Measurements from ENCODE around the gene ANKH. TPM values are rescaled to one million over a fixed set of nuclear protein-coding genes. Genes with fewer than 3 reads are reported as not detected.

ANKH gene
- total RNA-seq, 8 experiments from 2014 or later: 4.6 to 57.0 (median 13.0) TPM

- 83 to 100% (median 95%) methylated on average over 1 to 6 of the region's 6 CpGs; no CpG with 5 or more reads in 2 of the 10 experiments for WGBS, 10 experiments
- no peak overlapping the region for H3K4me3 ChIP-seq
- H3K4me1 ChIP-seq (replicated peaks in 1 of 2): peaks cover 0 to 5% of the 10 kb centered on the region in 2 donors
- in situ Hi-C loops (cut with MboI; ENCODE audit: low pct_unique_long_range_greater_than_20kb in 2 of 9, low sequenced_read_pairs in 9 of 9, unreplicated experiment in 9 of 9): no loop called here
- no peak overlapping the region for H3K27ac ChIP-seq
- no peak for ATAC-seq (replicated peaks in 6 of 8)
Observed at GRCh38 chr5:14787801-14788579, 83.6 kb downstream of the ANKH start.

- 61 to 100% (median 88%) methylated on average over 1 to 4 of the region's 4 CpGs; no CpG with 5 or more reads in 1 of the 10 experiments for WGBS, 10 experiments
- Histone ChIP-seq H3K4me1 (replicated peaks in 1 of 2) (peaks cover 0 to 5% of the 10 kb centered on the region in 2 donors), H3K4me3 (no peak overlapping the region), H3K27ac (no peak overlapping the region)
- no peak for ATAC-seq (replicated peaks in 6 of 8)
- in situ Hi-C loops (cut with MboI; ENCODE audit: low pct_unique_long_range_greater_than_20kb in 2 of 9, low sequenced_read_pairs in 9 of 9, unreplicated experiment in 9 of 9): no loop called here
Observed at GRCh38 chr5:14783691-14784090, 87.9 kb downstream of the ANKH start.

- ATAC-seq (replicated peaks in 6 of 8): no peak
Observed at GRCh38 chr5:14782591-14782990, 89.0 kb downstream of the ANKH start.

GRCh38 chr5:14781106-14781505, 90.5 kb downstream of the ANKH start:
- no peaks in the 10 kb centered on the region for H3K4me1 ChIP-seq (replicated peaks in 1 of 2)
- no peak overlapping the region for H3K4me3 ChIP-seq
- no peak for ATAC-seq (replicated peaks in 6 of 8)
- 82 to 100% (median 97%) methylated on average over 1 to 5 of the region's 5 CpGs; no CpG with 5 or more reads in 4 of the 10 experiments for WGBS, 10 experiments
- in situ Hi-C loops (cut with MboI; ENCODE audit: low pct_unique_long_range_greater_than_20kb in 2 of 9, low sequenced_read_pairs in 9 of 9, unreplicated experiment in 9 of 9): no loop called here
- H3K27ac ChIP-seq: no peak overlapping the region

More at GRCh38 chr5:14782591-14782990, 89.0 kb downstream of the ANKH start:
- no peak overlapping the region for H3K27ac ChIP-seq
- peaks cover 0 to 5% of the 10 kb centered on the region in 2 donors for H3K4me1 ChIP-seq (replicated peaks in 1 of 2)
- H3K4me3 ChIP-seq: no peak overlapping the region
- in situ Hi-C loops (cut with MboI; ENCODE audit: low pct_unique_long_range_greater_than_20kb in 2 of 9, low sequenced_read_pairs in 9 of 9, unreplicated experiment in 9 of 9): no loop called here
- 78 to 100% (median 95%) methylated on average over 1 to 5 of the region's 5 CpGs for WGBS, 10 experiments

GRCh38 chr5:14779975-14780374, 91.6 kb downstream of the ANKH start:
- in situ Hi-C loops (cut with MboI; ENCODE audit: low pct_unique_long_range_greater_than_20kb in 2 of 9, low sequenced_read_pairs in 9 of 9, unreplicated experiment in 9 of 9): no loop called here
- Histone ChIP-seq H3K27ac (no peak overlapping the region), H3K4me3 (no peak overlapping the region), H3K4me1 (replicated peaks in 1 of 2) (no peaks in the 10 kb centered on the region)
- no peak for ATAC-seq (replicated peaks in 6 of 8)
- 45 to 100% (median 90%) methylated on average over 1 to 5 of the region's 9 CpGs; no CpG with 5 or more reads in 3 of the 10 experiments for WGBS, 10 experiments

- in situ Hi-C loops (cut with MboI; ENCODE audit: low pct_unique_long_range_greater_than_20kb in 2 of 9, low sequenced_read_pairs in 9 of 9, unreplicated experiment in 9 of 9): no loop called here
- Histone ChIP-seq H3K27ac (no peak overlapping the region), H3K4me1 (replicated peaks in 1 of 2) (no peaks in the 10 kb centered on the region), H3K4me3 (no peak overlapping the region)
- ATAC-seq (replicated peaks in 6 of 8): no peak
- WGBS, 10 experiments: 50 to 87% (median 72%) methylated on average over 1 to 4 of the region's 4 CpGs; no CpG with 5 or more reads in 2 of the 10 experiments
Observed at GRCh38 chr5:14778792-14779070, 92.8 kb downstream of the ANKH start.

- H3K27ac ChIP-seq: no peak overlapping the region
- no peak overlapping the region for H3K4me3 ChIP-seq
- 66 to 96% (median 85%) methylated on average over 2 to 8 of the region's 11 CpGs for WGBS, 10 experiments
- peaks cover 0 to 3% of the 10 kb centered on the region in 2 donors for H3K4me1 ChIP-seq (replicated peaks in 1 of 2)
- ATAC-seq (replicated peaks in 6 of 8): no peak
- in situ Hi-C loops (cut with MboI; ENCODE audit: low pct_unique_long_range_greater_than_20kb in 2 of 9, low sequenced_read_pairs in 9 of 9, unreplicated experiment in 9 of 9): no loop called here
Observed at GRCh38 chr5:14777932-14778791, 93.4 kb downstream of the ANKH start.

GRCh38 chr5:14777187-14777586, 94.4 kb downstream of the ANKH start:
- WGBS, 10 experiments: 77 to 100% (median 93%) methylated on average over 1 to 6 of the region's 6 CpGs
- in situ Hi-C loops (cut with MboI; ENCODE audit: low pct_unique_long_range_greater_than_20kb in 2 of 9, low sequenced_read_pairs in 9 of 9, unreplicated experiment in 9 of 9): no loop called here
- Histone ChIP-seq H3K27ac (no peak overlapping the region), H3K4me1 (replicated peaks in 1 of 2) (peaks cover 0 to 3% of the 10 kb centered on the region in 2 donors), H3K4me3 (no peak overlapping the region)
- ATAC-seq (replicated peaks in 6 of 8): no peak

GRCh38 chr5:14776602-14777001, 95.0 kb downstream of the ANKH start:
- H3K4me1 ChIP-seq (replicated peaks in 1 of 2): peaks cover 0 to 3% of the 10 kb centered on the region in 2 donors
- ATAC-seq (replicated peaks in 6 of 8): peak in 1 of 8 experiments; percentile 36
- 33 to 100% (median 100%) methylated on average over 1 to 5 of the region's 5 CpGs; no CpG with 5 or more reads in 3 of the 10 experiments for WGBS, 10 experiments
- no peak overlapping the region for H3K4me3 ChIP-seq
- H3K27ac ChIP-seq: no peak overlapping the region
- in situ Hi-C loops (cut with MboI; ENCODE audit: low pct_unique_long_range_greater_than_20kb in 2 of 9, low sequenced_read_pairs in 9 of 9, unreplicated experiment in 9 of 9): no loop called here

- Histone ChIP-seq H3K27ac (no peak overlapping the region), H3K4me1 (replicated peaks in 1 of 2) (peaks cover 0 to 3% of the 10 kb centered on the region in 2 donors), H3K4me3 (no peak overlapping the region)
- 0 to 92% (median 82%) methylated on average over 2 to 6 of the region's 7 CpGs; no CpG with 5 or more reads in 4 of the 10 experiments for WGBS, 10 experiments
- in situ Hi-C loops (cut with MboI; ENCODE audit: low pct_unique_long_range_greater_than_20kb in 2 of 9, low sequenced_read_pairs in 9 of 9, unreplicated experiment in 9 of 9): no loop called here
- ATAC-seq (replicated peaks in 6 of 8): peak in 2 of 8 experiments; percentile 17 to 88
Observed at GRCh38 chr5:14775857-14776256, 95.7 kb downstream of the ANKH start.

- H3K27ac ChIP-seq: no peak overlapping the region
- WGBS, 10 experiments: 28 to 94% (median 60%) methylated on average over 2 to 8 of the region's 8 CpGs
- H3K4me3 ChIP-seq: no peak overlapping the region
- in situ Hi-C loops (cut with MboI; ENCODE audit: low pct_unique_long_range_greater_than_20kb in 2 of 9, low sequenced_read_pairs in 9 of 9, unreplicated experiment in 9 of 9): no loop called here
- peaks cover 3% of the 10 kb centered on the region in 2 donors for H3K4me1 ChIP-seq (replicated peaks in 1 of 2)
- ATAC-seq (replicated peaks in 6 of 8): peak in 1 of 8 experiments; percentile 58
Observed at GRCh38 chr5:14773588-14773987, 98.0 kb downstream of the ANKH start.

- Histone ChIP-seq H3K27ac (no peak overlapping the region), H3K4me1 (replicated peaks in 1 of 2) (peaks cover 3 to 9% of the 10 kb centered on the region in 2 donors), H3K4me3 (no peak overlapping the region)
- WGBS, 10 experiments: 78 to 96% (median 88%) methylated on average over 1 to 3 of the region's 3 CpGs; no CpG with 5 or more reads in 2 of the 10 experiments
- in situ Hi-C loops (cut with MboI; ENCODE audit: low pct_unique_long_range_greater_than_20kb in 2 of 9, low sequenced_read_pairs in 9 of 9, unreplicated experiment in 9 of 9): no loop called here
- no peak for ATAC-seq (replicated peaks in 6 of 8)
Observed at GRCh38 chr5:14771972-14772371, 99.6 kb downstream of the ANKH start.

- WGBS, 10 experiments: 20 to 100% (median 93%) methylated on average over 1 to 3 of the region's 3 CpGs; no CpG with 5 or more reads in 5 of the 10 experiments
- H3K4me1 ChIP-seq (replicated peaks in 1 of 2): peaks cover 3 to 13% of the 10 kb centered on the region in 2 donors
- no peak overlapping the region for H3K27ac ChIP-seq
- in situ Hi-C loops (cut with MboI; ENCODE audit: low pct_unique_long_range_greater_than_20kb in 2 of 9, low sequenced_read_pairs in 9 of 9, unreplicated experiment in 9 of 9): no loop called here
- no peak overlapping the region for H3K4me3 ChIP-seq
- ATAC-seq (replicated peaks in 6 of 8): no peak
Observed at GRCh38 chr5:14771189-14771588, 100.4 kb downstream of the ANKH start.
